Fibroblast of the aortic adventitia (primary cell): ENCODE measurements around the gene PRKN. TPM values are rescaled to one million over a fixed set of nuclear protein-coding genes. Genes with fewer than 3 reads are reported as not detected.

Experiments
- DNase-seq: peaks from one replicate; pipeline ENCODE4 v3.0.0-alpha.2; 2010; ENCODE audit warnings: low read depth
- H3K4me3 ChIP-seq: 2 replicates; pipeline ENCODE4 v1.5.1; 2011; ENCODE audit warnings: low read depth, mild to moderate bottlenecking, control low read depth, low read length, moderate library complexity
- CTCF ChIP-seq: IDR thresholded peaks from 2 replicates; pipeline ENCODE4 v1.5.1; 2011; ENCODE audit warnings: mild to moderate bottlenecking, low read length, control low read depth, inconsistent platforms; ENCODE audit not compliant: insufficient read depth
- total RNA-seq: library from RNA; depleted of rRNA; stranded (reverse); fragments of >200 nt; gene quantifications from 2 replicates; pipeline ENCODE4 v1.2.3, GENCODE V29; 2012; ENCODE audit warnings: low replicate concordance

Gene PRKN
- total RNA-seq, 1 donor, result 2.0 TPM

- no peak for DNase-seq
- TF ChIP-seq CTCF, result no peak
- no peak overlapping the region for H3K4me3 ChIP-seq
Observed at GRCh38 chr6:162222521-162222920, 505.0 kb downstream of the PRKN start.

- no peak for TF ChIP-seq CTCF
- no peak overlapping the region for H3K4me3 ChIP-seq
- no peak for DNase-seq
Observed at GRCh38 chr6:162220876-162221275, 506.7 kb downstream of the PRKN start.

GRCh38 chr6:162219266-162219665 is 508.3 kb downstream of the PRKN start:
- no peak overlapping the region for H3K4me3 ChIP-seq
- TF ChIP-seq CTCF, result no peak
- no peak for DNase-seq

GRCh38 chr6:162217811-162218493 is 509.6 kb downstream of the PRKN start:
- TF ChIP-seq CTCF, result no peak
- H3K4me3 ChIP-seq, result no peak overlapping the region
- no peak for DNase-seq

- no peak for DNase-seq
- no peak for TF ChIP-seq CTCF
- no peak overlapping the region for H3K4me3 ChIP-seq
Observed at GRCh38 chr6:162217058-162217457, 510.5 kb downstream of the PRKN start.

GRCh38 chr6:162211777-162212176 is 515.8 kb downstream of the PRKN start:
- TF ChIP-seq CTCF, result no peak
- no peak overlapping the region for H3K4me3 ChIP-seq
- DNase-seq, result no peak

- no peak overlapping the region for H3K4me3 ChIP-seq
- TF ChIP-seq CTCF, result no peak
- no peak for DNase-seq
Observed at GRCh38 chr6:162211022-162211421, 516.5 kb downstream of the PRKN start.
